ENCODE data around the gene AFAP1.

DNA sequence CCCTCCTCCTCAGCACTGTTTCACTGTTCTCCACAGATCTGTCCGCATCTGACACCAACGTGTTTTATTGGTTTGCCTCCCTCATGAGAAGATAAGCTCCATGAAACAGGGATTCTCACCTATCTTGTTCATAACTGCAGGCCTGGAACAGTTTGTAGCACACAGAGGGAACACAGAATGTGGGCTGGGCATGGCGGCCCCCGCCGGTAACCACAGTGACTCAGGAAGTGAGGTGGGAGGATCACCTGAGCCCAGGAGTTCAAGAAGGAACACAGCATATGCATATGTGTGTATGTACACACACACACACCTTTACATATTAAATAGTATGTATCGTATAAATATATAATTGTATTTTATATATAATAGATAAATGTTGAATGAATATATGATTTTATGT, 168.6 kb downstream of the AFAP1 start:
- TF ChIP-seq, protein P1, sequence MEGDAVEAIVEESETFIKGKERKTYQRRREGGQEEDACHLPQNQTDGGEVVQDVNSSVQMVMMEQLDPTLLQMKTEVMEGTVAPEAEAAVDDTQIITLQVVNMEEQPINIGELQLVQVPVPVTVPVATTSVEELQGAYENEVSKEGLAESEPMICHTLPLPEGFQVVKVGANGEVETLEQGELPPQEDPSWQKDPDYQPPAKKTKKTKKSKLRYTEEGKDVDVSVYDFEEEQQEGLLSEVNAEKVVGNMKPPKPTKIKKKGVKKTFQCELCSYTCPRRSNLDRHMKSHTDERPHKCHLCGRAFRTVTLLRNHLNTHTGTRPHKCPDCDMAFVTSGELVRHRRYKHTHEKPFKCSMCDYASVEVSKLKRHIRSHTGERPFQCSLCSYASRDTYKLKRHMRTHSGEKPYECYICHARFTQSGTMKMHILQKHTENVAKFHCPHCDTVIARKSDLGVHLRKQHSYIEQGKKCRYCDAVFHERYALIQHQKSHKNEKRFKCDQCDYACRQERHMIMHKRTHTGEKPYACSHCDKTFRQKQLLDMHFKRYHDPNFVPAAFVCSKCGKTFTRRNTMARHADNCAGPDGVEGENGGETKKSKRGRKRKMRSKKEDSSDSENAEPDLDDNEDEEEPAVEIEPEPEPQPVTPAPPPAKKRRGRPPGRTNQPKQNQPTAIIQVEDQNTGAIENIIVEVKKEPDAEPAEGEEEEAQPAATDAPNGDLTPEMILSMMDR (IDR thresholded peaks at IDR 0.05) = no peak
- TF ChIP-seq POLR2A (IDR thresholded peaks at IDR 0.05) = no peak

Data from esophagus squamous epithelium (tissue), 4 donors.